Right cardiac atrium (tissue), 5 donors: ENCODE measurements around the gene GLRX. TPM values are rescaled to one million over a fixed set of nuclear protein-coding genes. Genes with fewer than 3 reads are reported as not detected.
A peak's percentile ranks its signal among the peaks of the same experiment; 100 is the strongest.

Source experiments
- ATAC-seq, 2 donors: fragments of 200-7000 bp; cut with Tn5 transposase; one replicate each; pipeline versions ENCODE4 v1.8.0 to v1.9.1; 2020; ENCODE audit warnings: moderate library complexity in 2 of 2, mild to moderate bottlenecking in 1 of 2
- DNase-seq, 3 donors: peaks; one replicate each; pipeline ENCODE4 v3.0.0-alpha.2; 2020
- H3K27ac ChIP-seq: one replicate; pipeline ENCODE4 v1.5.1; 2013; ENCODE audit warnings: mild to moderate bottlenecking, low read length, control low read depth, moderate library complexity
- H3K27me3 ChIP-seq: one replicate; pipeline ENCODE4 v1.6.1; 2013; ENCODE audit not compliant: control insufficient read depth, insufficient read depth
- H3K4me1 ChIP-seq: one replicate; pipeline ENCODE4 v1.6.1; 2013; ENCODE audit warnings: low read length; ENCODE audit not compliant: control insufficient read depth, insufficient read depth
- H3K4me3 ChIP-seq: one replicate; pipeline ENCODE4 v1.5.1; 2013; ENCODE audit warnings: low read length, control low read depth
- H3K9me3 ChIP-seq: one replicate; pipeline ENCODE4 v1.6.1; 2013; ENCODE audit warnings: low read length; ENCODE audit not compliant: control insufficient read depth
- WGBS: extraction: QIAGEN DNeasy Blood & Tissue Kit; methylation state at CpG from one replicate; pipeline ENCODE4 v1.1.7; 2013; 5-methylcytosine and 5-hydroxymethylcytosine counted together
- intact Hi-C, 4 donors: fragments of 100-400 bp; cut with DNase I; formaldehyde crosslinking; loops; one replicate each; pipeline versions ENCODE4 v1.11.0 to v1.14.0; 2022 to 2023
- polyA plus RNA-seq: library from polyadenylated mRNA; stranded (reverse); fragments of 200-250 nt; gene quantifications from one replicate; pipeline ENCODE4 v1.2.3, GENCODE V29; 2013
- total RNA-seq, 4 donors: library from RNA; stranded (reverse); fragmentation: NEBNext Ultra II Directional; extraction: Animal tissue kit (Norgen Biotek cat#: 25700); gene quantifications; one replicate each; pipeline ENCODE4 v1.2.1, GENCODE V29; 2021
- donor health status: healthy with polysubstance abuse.
- donor health status: DM: no; HTN: yes; CAD: no.
- donor health status: DM: no; HTN: no; CAD: no.
- donor health status: DM: no; HTN: yes; CAD: no; lungs with severe emphysema.
- donor health status: DM: yes; HTN: yes; CAD: no.

GLRX gene
- total and polyA plus RNA-seq, 5 donors, result 70.2 to 192 (median 83.0) TPM

DNA sequence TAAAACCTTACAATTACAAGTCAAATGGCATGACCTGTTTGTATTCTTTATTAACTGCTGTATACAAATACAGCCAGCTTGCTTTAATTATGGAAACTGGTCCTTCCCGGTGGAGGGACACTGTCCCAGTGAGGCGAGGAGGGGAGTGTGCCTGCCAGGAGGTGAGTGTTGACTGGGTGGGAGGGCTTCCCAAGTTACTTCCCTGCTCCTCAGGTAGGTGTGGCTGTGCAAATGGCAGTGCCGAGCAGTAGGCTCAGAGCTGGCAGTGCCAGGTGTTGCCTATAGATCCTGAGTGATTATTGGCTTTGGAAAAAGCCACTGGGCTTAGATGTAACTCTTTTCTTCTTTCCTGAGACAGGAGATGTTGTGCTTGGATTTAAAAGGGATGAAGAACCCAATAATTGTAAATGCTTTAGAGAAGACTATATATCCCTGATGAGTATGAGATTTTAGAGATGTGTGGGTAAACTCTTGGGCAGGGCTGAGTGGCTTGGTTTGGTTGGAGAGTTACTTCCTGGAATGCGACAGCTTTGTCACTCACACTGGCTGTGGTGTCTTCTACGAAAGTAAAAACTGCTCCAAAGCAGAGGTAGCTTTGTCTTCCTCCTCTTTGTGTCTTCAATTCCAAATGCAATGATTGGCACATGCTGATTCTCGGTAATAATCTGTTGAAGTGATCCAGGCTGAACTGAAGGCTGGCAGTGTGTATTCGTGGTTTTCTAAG lies 43.7 kb downstream of the GLRX start:
- peaks cover 4% of the 10 kb centered on the region for H3K4me1 ChIP-seq

DNA sequence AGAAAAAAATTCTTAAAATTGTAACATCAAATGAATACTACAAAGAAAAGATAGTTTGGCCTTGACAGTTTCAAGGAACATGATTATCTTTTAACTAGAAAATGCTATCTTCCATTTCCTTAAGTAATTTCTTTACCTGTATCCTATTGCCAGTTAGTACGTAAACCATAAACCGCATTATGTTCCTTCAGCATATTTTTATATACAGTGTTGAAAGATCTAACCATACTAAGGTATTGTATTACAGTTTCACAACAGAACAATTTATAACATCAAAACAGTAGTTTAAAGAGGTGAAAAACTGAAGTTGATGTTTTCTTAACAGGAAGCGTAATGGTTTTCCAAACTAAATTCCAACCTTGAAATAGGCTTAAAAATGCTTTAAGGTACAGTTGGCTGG lies 45.1 kb downstream of the GLRX start:
- Histone ChIP-seq H3K9me3 (no peaks in the 10 kb centered on the region), H3K4me1 (peaks cover 8% of the 10 kb centered on the region), H3K4me3 (no peak overlapping the region), H3K27ac (no peak overlapping the region), H3K27me3 (no peaks in the 10 kb centered on the region)
- intact Hi-C loops, result no loop called here
- DNase-seq, result no peak
- ATAC-seq, result no peak
- 96% methylated on average over 3 of the region's 3 CpGs for WGBS

More for the DNA sequence above, 43.7 kb downstream of the GLRX start:
- Histone ChIP-seq H3K9me3 (no peaks in the 10 kb centered on the region), H3K4me3 (no peak overlapping the region), H3K27ac (peak overlapping the region; percentile 9), H3K27me3 (no peaks in the 10 kb centered on the region)
- WGBS, result 67% methylated on average over 7 of the region's 7 CpGs
- intact Hi-C loops, result no loop called here
- ATAC-seq (peak in 1 of 2 donors; percentile 39), DNase-seq (no peak)

DNA sequence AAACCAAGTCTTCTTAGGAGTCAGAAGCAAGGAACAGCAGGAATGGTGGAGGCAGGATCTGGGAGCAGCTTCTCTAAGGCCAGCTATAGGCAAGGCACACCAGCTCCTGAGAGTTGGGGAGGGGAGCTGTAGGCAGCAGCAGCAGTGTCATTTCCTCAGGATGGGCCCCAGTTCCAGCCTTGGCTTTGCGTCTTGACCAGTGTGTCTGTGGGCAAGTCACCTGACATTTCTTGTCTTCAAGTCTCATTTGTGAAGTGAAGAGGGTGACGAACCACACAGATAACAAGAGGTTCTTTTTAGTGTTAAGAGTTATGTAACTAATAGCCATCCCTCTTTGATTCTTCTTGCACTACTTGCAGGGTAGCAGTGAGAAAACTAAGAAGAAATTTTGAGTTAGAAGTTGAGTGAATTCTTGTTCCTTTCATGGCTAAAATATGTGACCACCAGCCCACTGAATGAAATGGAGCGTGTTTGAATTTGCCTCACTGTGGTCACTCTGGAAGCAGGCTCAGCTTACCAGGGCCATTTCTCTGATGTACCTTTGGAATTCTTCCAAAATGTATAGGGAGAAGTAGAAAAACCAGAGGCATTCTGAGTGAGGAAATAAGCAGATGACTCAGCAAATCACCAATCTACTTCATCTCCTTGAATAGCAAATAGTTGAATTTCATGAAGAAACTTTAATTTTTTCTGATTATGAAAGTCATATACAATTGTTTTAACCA lies 49.0 kb downstream of the GLRX start:
- 61% methylated on average over 3 of the region's 3 CpGs for WGBS
- Histone ChIP-seq H3K27ac (peak overlapping the region; percentile 67), H3K4me1 (peaks cover 6% of the 10 kb centered on the region), H3K27me3 (no peaks in the 10 kb centered on the region), H3K4me3 (no peak overlapping the region), H3K9me3 (no peaks in the 10 kb centered on the region)
- ATAC-seq (peak in 1 of 2 donors; percentile 48), DNase-seq (no peak)
- intact Hi-C loops, result no loop called here

DNA sequence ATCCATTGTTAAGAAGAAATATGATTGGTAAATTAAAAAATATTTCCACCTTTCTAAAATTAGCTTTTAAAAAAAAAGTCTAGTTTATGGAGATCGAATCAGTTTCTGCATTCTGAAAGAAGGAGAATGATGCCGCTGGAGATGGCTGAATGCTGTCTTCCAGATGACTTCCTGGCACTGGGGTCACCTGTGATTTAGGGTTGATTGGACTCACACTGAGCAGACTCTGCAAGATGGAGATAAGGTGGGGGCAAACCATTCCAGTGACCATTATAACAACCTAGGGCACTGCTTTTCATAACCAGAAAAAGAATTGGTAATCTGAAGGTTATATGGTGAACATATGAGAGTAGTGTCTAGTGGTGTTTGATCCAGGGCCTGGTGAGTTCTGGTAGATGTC lies 50.6 kb downstream of the GLRX start:
- H3K9me3 ChIP-seq, result no peaks in the 10 kb centered on the region
- ATAC-seq, result peak in 1 of 2 donors; percentile 25
- no peak overlapping the region for H3K4me3 ChIP-seq
- peaks cover 4% of the 10 kb centered on the region for H3K4me1 ChIP-seq
- DNase-seq, result no peak
- intact Hi-C loops, result no loop called here
- H3K27me3 ChIP-seq, result no peaks in the 10 kb centered on the region
- peak overlapping the region; percentile 17 for H3K27ac ChIP-seq
- 95% methylated on average over 2 of the region's 2 CpGs for WGBS

DNA sequence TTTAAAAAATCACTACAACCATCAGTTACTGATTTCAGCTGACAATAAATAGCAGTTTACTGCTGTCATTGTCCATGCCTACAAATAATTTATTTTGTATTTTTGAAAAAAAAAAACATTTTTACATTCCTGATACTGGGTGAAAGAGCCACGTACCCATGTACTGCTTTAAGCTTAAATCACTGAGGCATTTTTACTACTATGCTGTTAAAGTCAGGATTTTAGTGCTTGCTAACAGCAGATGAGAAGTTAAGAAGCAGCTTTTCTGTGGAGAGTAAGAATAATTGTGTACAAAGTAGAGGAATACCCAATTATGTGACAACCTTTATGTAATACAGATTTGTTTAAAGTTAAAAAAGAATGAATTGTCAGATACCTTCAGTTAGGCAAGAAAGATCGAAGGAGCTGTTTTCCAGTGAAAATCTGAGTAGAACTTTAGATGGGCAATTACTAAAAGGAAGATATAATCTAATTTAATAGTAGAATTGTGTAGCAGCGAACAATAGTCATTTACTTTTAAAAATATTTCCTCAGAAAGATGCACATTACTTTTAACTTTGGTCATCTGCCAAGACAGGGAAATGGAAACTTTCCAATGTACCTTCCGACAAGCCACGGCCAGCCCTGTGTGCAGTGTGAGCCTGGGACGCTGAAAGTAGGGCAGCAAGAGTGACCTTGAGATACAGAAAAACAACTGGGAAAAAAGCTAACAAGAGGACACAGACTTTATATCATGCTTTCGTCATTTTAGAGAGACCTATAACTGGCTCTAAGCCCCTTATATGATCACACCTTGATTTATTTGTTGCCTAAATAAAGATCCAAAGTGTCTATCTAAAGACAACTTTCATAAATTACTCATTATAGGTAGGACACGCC lies 51.5 kb downstream of the GLRX start:
- no peak overlapping the region for H3K4me3 ChIP-seq
- intact Hi-C loops, result no loop called here
- no peak overlapping the region for H3K27ac ChIP-seq
- H3K27me3 ChIP-seq, result no peaks in the 10 kb centered on the region
- peaks cover 4% of the 10 kb centered on the region for H3K4me1 ChIP-seq
- 48% methylated on average over 8 of the region's 8 CpGs for WGBS
- H3K9me3 ChIP-seq, result no peaks in the 10 kb centered on the region
- ATAC-seq (peak; percentile 79 to 84), DNase-seq (peak in 2 of 3 donors; percentile 65)

DNA sequence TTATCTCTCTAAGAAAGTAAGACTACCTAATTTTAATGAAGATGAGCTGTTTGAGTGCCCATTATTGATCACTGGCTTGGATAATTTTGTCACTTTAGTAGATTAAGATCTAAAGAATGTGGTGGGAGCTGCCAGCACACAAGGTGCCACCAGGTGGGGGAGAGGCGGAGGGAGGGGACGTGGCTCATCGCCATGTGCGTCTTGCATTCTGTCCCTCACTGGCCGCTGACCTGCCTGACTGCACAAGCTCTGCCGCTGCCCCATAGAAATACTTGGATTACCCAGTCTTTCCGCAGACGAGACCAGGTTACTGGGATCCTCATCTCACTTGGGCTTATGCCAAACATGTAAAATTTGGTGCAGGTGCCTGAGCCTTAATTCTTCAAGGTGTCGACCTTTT lies 53.8 kb downstream of the GLRX start:
- Histone ChIP-seq H3K9me3 (no peaks in the 10 kb centered on the region), H3K27ac (no peak overlapping the region), H3K27me3 (no peaks in the 10 kb centered on the region), H3K4me3 (no peak overlapping the region), H3K4me1 (peaks cover 4% of the 10 kb centered on the region)
- DNase-seq (peak in 1 of 3 donors; percentile 50), ATAC-seq (no peak)
- WGBS, result 96% methylated on average over 9 of the region's 9 CpGs
- intact Hi-C loops, result no loop called here

DNA sequence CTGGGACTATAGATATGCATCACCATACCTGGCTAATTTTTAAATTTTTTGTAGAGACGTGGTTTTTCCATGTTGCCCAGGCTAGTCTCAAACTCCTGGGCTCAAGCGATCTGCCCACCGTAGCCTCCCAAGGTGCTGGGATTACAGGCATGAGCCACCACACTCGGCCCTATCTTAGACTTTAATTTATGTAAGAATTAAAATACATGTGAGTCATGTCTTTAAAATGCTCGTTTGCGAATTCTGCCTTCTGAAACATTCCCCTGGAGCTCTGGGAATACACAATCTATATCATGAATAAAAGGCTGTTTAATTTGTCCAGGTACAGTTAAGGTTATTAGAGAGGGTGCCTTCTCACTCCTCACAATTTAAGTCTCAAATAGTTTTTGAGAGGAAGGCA lies 58.6 kb downstream of the GLRX start:
- Histone ChIP-seq H3K4me3 (no peak overlapping the region), H3K27me3 (no peaks in the 10 kb centered on the region), H3K27ac (no peak overlapping the region), H3K4me1 (peaks cover 7% of the 10 kb centered on the region), H3K9me3 (no peaks in the 10 kb centered on the region)
- 92% methylated on average over 6 of the region's 6 CpGs for WGBS
- no peak for DNase-seq
- ATAC-seq, result no peak
- intact Hi-C loops, result no loop called here

Other genes with a start within 250 kb of the GLRX start
- under 1 TPM in 2 of 4 donors, not detected in 2; 0.15 to 0.25 TPM for gene GPR150, start 202.6 kb downstream of the GLRX start, total RNA-seq
- gene GPR150, start 202.6 kb downstream of the GLRX start, polyA plus RNA-seq, result 0.09 TPM
- 1 to 10 TPM; 3.4 to 9.4 (median 4.9) TPM for gene RFESD, start 175.9 kb downstream of the GLRX start, total RNA-seq
- gene RFESD, start 175.9 kb downstream of the GLRX start, polyA plus RNA-seq, result 3.2 TPM
- under 1 TPM; 0.11 to 0.59 (median 0.49) TPM for gene SPATA9, start 139.7 kb downstream of the GLRX start, total RNA-seq
- gene SPATA9, start 139.7 kb downstream of the GLRX start, polyA plus RNA-seq, result 0.25 TPM
- 100 to 1,000 TPM in 3 of 4 donors, 10 to 100 TPM in 1; 84.7 to 115 (median 104) TPM for gene RHOBTB3, start 91.4 kb downstream of the GLRX start, total RNA-seq
- gene RHOBTB3, start 91.4 kb downstream of the GLRX start, polyA plus RNA-seq, result 32.7 TPM
- 10 to 100 TPM; 31.3 to 75.9 (median 33.1) TPM for gene ELL2, start 139.1 kb upstream of the GLRX start, total RNA-seq
- gene ELL2, start 139.1 kb upstream of the GLRX start, polyA plus RNA-seq, result 16.7 TPM